ENCODE results near the gene GDI1.

DNA sequence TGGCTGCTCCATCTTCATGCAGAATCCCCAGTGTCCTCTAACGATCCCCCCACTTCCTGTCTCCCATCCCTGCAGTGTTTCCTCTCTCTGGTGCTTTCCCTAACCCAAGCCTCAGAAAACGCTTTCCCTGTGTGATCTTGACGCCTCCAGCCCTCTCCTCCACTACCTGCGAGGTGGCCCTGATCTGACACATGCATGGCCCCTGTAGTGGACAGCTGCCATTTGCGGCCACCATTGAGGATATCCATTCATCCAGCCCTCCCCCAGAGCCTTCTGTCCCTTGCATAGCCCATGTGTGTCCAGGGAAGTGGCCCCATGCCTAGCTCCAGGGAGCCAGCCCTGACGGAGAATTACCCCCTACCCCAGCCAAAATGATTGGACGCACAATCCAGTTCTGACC lies 46.4 kb downstream of the GDI1 start:
- TF ChIP-seq ZNF274 (IDR thresholded peaks at IDR 0.05; ENCODE audit: low read depth, low read length) (no peak), SUZ12 (IDR thresholded peaks at IDR 0.05; ENCODE audit: extremely low read depth, insufficient read depth, insufficient read length) (no peak)
